Subcutaneous adipose tissue (tissue), 4 donors: ENCODE results near the gene SUN1. TPM values are rescaled to one million over a fixed set of nuclear protein-coding genes. Genes with fewer than 3 reads are reported as not detected.

ENCODE experiments used
- total RNA-seq, 4 donors: library from RNA; depleted of rRNA; stranded (reverse); fragments of >200 nt; gene quantifications; one replicate each; pipeline ENCODE4 v1.1.0, GENCODE V29; 2016
- TF ChIP-seq, protein P1 (sequence below): fragments of 450-650 bp; IDR thresholded peaks from one replicate; pipeline ENCODE4 v1.5.1; 2016; ENCODE audit warnings: low read depth, mild to moderate bottlenecking, control low read depth, antibody characterized with exemption, moderate library complexity

Gene SUN1
- total RNA-seq, 4 donors from 2014 or later = 103 to 239 (median 166) TPM

DNA sequence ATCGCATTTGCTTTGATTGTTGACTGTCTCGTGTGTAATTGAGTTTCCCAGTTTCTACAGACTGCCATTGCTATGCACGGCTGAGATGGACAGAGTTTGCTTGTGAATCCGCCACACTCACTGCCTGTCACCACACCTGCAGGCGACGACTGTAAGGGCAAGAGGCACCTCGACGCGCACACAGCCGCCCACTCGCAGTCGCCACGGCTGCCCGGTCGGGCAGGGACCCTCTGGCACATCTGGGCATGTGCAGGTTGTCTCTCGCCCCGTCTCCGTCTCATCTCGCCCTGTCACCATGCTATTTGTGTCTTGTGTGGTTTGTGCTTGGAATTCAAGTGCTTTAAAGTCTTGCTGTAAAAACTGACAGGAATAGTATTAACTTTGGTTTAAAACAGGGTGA is 17.5 kb downstream of the SUN1 start:
- TF ChIP-seq, protein P1, sequence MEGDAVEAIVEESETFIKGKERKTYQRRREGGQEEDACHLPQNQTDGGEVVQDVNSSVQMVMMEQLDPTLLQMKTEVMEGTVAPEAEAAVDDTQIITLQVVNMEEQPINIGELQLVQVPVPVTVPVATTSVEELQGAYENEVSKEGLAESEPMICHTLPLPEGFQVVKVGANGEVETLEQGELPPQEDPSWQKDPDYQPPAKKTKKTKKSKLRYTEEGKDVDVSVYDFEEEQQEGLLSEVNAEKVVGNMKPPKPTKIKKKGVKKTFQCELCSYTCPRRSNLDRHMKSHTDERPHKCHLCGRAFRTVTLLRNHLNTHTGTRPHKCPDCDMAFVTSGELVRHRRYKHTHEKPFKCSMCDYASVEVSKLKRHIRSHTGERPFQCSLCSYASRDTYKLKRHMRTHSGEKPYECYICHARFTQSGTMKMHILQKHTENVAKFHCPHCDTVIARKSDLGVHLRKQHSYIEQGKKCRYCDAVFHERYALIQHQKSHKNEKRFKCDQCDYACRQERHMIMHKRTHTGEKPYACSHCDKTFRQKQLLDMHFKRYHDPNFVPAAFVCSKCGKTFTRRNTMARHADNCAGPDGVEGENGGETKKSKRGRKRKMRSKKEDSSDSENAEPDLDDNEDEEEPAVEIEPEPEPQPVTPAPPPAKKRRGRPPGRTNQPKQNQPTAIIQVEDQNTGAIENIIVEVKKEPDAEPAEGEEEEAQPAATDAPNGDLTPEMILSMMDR = no peak

DNA sequence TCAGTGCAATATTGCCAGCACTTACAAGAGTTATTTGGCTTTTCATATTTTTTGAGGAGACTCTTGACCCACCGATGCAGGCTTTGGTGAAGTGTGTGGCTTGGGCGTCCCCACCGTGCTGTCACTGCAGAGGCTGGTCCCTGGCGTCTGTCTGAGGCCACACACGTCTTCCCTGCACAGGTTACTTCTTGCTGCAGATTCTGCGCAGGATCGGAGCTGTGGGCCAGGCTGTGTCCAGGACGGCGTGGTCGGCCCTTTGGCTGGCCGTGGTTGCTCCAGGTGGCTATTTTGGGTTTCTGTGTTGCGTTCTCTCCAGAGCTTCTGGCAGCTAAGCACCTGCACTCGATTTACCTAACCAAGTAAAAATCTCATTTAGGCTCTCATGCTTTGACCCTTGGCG is 18.9 kb downstream of the SUN1 start:
- TF ChIP-seq, protein P1 = no peak

DNA sequence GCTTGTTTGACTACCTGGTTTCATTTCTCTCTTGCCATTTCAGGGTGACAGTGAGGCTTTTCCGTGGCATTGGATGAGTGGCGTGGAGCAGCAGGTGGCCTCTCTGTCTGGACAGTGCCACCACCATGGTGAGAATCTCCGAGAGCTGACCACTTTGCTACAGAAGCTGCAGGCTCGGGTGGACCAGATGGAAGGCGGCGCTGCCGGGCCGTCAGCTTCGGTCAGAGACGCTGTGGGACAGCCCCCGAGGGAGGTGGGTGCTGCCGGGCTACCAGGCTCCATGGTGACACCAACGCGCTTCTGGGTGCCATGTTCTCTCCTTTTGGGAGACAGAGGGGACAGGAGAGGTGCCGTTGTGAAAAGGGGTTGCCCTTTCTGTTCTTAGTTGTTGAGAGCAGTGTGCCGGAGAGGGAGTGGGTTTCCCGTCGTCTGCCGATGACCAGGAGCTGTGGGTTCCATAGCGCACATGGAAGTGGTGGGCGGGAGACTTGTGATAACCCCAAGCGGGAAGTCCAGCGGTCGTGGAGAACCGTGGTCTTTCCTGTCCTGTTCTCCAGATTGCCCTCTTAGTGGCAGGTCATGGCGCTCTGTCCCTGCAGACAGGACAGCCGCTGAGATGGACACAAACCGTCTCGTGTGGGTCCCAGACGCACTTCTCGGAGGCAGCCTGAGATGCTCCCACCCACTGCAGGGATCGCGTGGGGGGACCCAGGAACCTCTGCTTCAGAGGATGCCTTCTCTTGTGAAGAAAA is 21.3 kb downstream of the SUN1 start:
- TF ChIP-seq, protein P1 = no peak

DNA sequence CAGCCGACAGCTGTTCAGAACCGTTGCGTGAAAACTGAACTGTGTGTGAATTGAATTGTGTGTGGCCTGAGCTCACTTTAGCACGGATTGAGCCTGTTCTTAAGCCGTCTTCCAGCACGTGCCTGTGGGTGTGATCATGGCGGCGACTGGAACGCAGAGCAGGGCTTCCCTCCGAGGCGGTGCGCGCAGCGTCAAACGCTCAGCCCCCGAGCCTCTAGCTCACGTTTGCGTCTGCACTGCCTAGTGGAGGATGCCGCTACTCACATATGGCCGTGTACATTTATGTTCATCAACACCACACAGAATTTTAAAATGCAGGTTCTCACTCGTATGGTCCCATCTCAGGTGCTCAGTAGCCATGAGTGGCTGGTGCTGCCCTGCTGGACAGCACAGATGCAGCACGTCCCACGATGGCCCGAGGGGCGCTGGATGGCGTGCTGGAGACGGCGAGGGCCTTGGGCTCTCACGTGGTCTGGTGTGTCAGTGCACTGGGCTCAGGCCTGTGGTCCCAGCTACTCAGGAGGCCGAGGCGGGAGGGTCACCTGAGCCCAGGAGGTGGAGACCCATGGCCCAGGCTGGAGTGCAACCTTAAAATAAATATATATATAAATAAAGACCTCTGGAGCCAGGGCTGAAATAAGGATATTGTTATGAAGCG is 22.0 kb downstream of the SUN1 start:
- TF ChIP-seq, protein P1 = no peak

DNA sequence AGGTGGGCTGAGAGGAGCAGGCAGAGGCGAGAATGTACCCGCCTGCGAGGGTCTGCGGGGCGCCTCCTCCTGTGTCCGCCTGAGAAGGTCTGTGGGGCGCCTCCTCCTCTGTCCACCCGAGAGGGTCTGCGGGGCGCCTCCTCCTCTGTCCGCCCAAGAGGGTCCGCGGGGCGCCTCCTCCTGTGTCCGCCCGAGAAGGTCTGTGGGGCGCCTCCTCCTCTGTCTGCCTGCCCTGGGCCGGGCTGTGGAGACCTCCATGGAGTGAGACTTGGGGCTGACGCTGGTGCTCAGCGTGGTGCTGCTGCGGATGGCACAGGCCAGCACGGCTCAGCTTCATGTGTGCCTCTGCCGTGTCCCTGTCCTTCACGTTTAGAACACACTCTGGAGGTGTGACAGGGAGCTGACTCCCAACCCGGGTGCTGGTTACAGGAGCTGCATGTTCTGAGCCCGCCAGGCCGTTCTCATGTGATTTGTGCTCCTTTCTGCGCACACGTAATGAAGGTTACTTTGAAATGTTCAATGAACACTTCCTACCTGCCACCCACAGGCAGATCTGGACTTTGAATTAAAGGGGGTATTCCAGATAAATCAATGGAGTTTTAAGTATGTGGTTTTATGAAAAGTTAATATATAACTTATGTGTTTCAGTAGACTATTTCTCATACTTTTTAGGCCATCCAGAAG is 23.6 kb downstream of the SUN1 start:
- TF ChIP-seq, protein P1 = no peak

DNA sequence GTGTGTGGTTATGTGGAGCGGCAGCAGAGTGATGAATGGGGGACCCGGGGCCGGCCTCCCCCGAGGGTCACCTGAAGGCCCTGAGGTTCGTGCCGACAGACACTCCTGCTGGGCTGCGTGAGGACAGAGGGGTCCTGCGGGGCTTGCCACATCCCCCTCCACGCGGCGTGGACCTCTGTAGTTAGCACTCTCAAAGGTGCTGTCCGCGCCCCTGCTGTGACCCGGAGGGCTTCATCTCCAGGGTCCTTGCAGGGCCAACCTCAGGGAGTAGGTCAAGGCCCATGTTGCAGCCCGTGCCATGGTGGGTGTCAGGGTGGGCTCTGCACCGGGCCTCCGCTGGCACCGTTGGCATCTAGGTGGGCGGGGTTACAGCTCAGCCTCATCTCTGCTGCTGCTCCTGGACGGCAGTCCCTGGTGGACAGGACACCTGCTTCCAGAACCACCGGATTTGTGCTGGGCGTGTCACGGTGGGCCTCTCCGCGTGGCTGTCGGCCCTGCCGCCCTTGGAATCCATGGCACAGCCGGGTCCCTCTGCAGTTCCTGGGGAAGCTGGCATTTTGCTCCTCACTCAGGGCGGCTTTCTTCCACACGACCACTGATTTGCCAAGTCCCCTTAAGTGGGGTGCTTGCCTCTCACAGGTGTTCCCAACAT is 24.3 kb downstream of the SUN1 start:
- TF ChIP-seq, protein P1 = no peak

DNA sequence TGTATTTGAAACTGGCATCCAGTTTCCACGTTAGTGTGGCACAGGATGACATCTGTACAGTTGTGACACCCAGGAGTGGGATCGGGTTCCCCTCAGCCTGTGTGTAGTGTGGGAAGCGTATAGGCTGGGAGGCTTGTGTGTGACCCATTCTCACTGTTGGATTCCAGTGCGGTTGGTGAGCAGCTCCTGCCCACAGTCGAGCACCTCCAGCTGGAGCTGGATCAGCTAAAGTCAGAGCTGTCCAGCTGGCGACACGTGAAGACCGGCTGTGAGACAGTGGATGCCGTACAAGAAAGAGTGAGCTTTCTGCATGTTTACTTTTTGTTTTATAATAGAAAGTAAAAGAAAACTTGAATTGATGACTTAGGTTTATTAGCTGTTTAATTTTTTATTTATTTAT is 25.4 kb downstream of the SUN1 start:
- TF ChIP-seq, protein P1 = no peak
